ENCODE data around the gene SMIM1.

Gene SMIM1

GRCh38 chr1:3825356-3825755 is 52.8 kb downstream of the SMIM1 start:
- H3K4me3 ChIP-seq (replicated peaks in 1 of 2; ENCODE audit: low read depth in 2 of 2, low read length in 2 of 2) = no peak overlapping the region
- no peak for DNase-seq (ENCODE audit: low read depth in 2 of 2)
- TF ChIP-seq, protein P1, sequence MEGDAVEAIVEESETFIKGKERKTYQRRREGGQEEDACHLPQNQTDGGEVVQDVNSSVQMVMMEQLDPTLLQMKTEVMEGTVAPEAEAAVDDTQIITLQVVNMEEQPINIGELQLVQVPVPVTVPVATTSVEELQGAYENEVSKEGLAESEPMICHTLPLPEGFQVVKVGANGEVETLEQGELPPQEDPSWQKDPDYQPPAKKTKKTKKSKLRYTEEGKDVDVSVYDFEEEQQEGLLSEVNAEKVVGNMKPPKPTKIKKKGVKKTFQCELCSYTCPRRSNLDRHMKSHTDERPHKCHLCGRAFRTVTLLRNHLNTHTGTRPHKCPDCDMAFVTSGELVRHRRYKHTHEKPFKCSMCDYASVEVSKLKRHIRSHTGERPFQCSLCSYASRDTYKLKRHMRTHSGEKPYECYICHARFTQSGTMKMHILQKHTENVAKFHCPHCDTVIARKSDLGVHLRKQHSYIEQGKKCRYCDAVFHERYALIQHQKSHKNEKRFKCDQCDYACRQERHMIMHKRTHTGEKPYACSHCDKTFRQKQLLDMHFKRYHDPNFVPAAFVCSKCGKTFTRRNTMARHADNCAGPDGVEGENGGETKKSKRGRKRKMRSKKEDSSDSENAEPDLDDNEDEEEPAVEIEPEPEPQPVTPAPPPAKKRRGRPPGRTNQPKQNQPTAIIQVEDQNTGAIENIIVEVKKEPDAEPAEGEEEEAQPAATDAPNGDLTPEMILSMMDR (IDR thresholded peaks at IDR 0.05; ENCODE audit: low read depth, low read length) = no peak

Measured in cardiac fibroblast (primary cell).